Endothelial cell of umbilical vein (primary cell): ENCODE data around the gene CLSTN2. TPM values are rescaled to one million over a fixed set of nuclear protein-coding genes. Genes with fewer than 3 reads are reported as not detected.

ENCODE experiments used
- BruUV-seq: library from RNA; stranded (reverse); fragments of 400-500 nt; replicated peaks from 2 replicates; lab custom pipeline; 2021; lab: Mats Ljungman, UMichigan
- CTCF ChIA-PET: fragments of 300-600, 350-600 bp; sonication (Branson Sonifier 250); formaldehyde crosslinking; loops from one replicate; lab custom pipeline; 2021; ENCODE audit warnings: antibody characterized with exemption, inconsistent platforms; lab: Charles Lee
- POLR2A ChIA-PET: fragments of 300-600, 350-600 bp; sonication (Branson Sonifier 250); formaldehyde crosslinking; loops from one replicate; lab custom pipeline; 2021; ENCODE audit warnings: antibody characterized with exemption, inconsistent platforms; lab: Charles Lee
- DNase-seq: peaks from one replicate; pipeline ENCODE4 v3.0.0-alpha.2; 2011; ENCODE audit warnings: low read depth, low spot score
- FAIRE-seq: peaks from 2 replicates; lab custom pipeline; 2011; peaks lifted over from hg19 to GRCh38; lab: Jason Lieb, UNC
- H2AFZ ChIP-seq: 2 replicates; pipeline ENCODE4 v1.6.0; 2012; ENCODE audit warnings: low read depth, low read length, control low read depth, inconsistent platforms
- H3K27ac ChIP-seq: 2 replicates; pipeline ENCODE4 v1.5.1; 2011; ENCODE audit warnings: low read depth, mild to moderate bottlenecking, control low read depth, low read length, moderate library complexity; ENCODE audit not compliant: insufficient read depth
- H3K27me3 ChIP-seq, 2 experiments: 2 replicates each; pipeline versions ENCODE4 v1.6.0 to v1.6.1; 2011; ENCODE audit warnings: low read length in 2 of 2, mixed read lengths in 1 of 2; ENCODE audit not compliant: control insufficient read depth in 2 of 2, insufficient read depth in 2 of 2
- H3K36me3 ChIP-seq, 2 experiments: 2 replicates in 1 of 2; 3 replicates in 1 of 2; pipeline ENCODE4 v1.5.1; 2011; ENCODE audit warnings: low read length in 2 of 2, mild to moderate bottlenecking in 1 of 2, moderate library complexity in 1 of 2; ENCODE audit not compliant: control insufficient read depth in 2 of 2, insufficient read depth in 2 of 2; ENCODE audit errors: extremely low read depth in 1 of 2
- H3K4me1 ChIP-seq: 3 replicates; pipeline ENCODE4 v1.5.1; 2011; ENCODE audit warnings: mild to moderate bottlenecking, low read length; ENCODE audit not compliant: control insufficient read depth, insufficient read depth; ENCODE audit errors: extremely low read depth
- H3K4me2 ChIP-seq: 2 replicates; pipeline ENCODE4 v1.6.1; 2011; ENCODE audit warnings: low read length, control low read depth, mixed read lengths; ENCODE audit not compliant: insufficient read depth
- H3K4me3 ChIP-seq, 3 experiments: fragments of 200-600 bp in 1 of 3; sonication (generic), shearing (Covaris generic) in 1 of 3; replicated peaks in 1 of 3; 2 replicates each; pipeline ENCODE4 v1.5.1; 2011 to 2016; ENCODE audit warnings: control low read depth in 3 of 3, low read length in 3 of 3, mild to moderate bottlenecking in 2 of 3, inconsistent platforms in 1 of 3, low read depth in 1 of 3, moderate library complexity in 1 of 3; ENCODE audit not compliant: insufficient read depth in 1 of 3
- H3K79me2 ChIP-seq: 2 replicates; pipeline ENCODE4 v1.6.0; 2012; ENCODE audit warnings: low read length, inconsistent platforms; ENCODE audit not compliant: control insufficient read depth, insufficient read depth
- H3K9ac ChIP-seq: replicated peaks from 2 replicates; pipeline ENCODE3; 2011; ENCODE audit warnings: low read length, control low read depth; ENCODE audit not compliant: insufficient read depth; ENCODE audit errors: extremely low read depth
- H3K9me1 ChIP-seq: replicated peaks from 3 replicates; pipeline ENCODE4 v1.6.0; 2011; ENCODE audit warnings: mild to moderate bottlenecking, low read length; ENCODE audit not compliant: control insufficient read depth, insufficient read depth; ENCODE audit errors: extremely low read depth
- H3K9me3 ChIP-seq: replicated peaks from 2 replicates; pipeline ENCODE4 v1.5.1; 2012; ENCODE audit warnings: low read length, inconsistent platforms; ENCODE audit not compliant: control insufficient read depth, insufficient read depth
- H4K20me1 ChIP-seq: replicated peaks from 2 replicates; pipeline ENCODE3; 2011; ENCODE audit warnings: mild to moderate bottlenecking, low read length; ENCODE audit not compliant: control insufficient read depth, insufficient read depth; ENCODE audit errors: extremely low read depth
- EZH2 ChIP-seq: IDR thresholded peaks from 2 replicates; pipeline ENCODE4 v1.6.1; 2012; ENCODE audit warnings: borderline replicate concordance, low read depth, mild to moderate bottlenecking, moderate library complexity, low read length, inconsistent platforms; ENCODE audit not compliant: severe bottlenecking
- GATA2 ChIP-seq: IDR thresholded peaks from 2 replicates; pipeline ENCODE4 v1.7.0; 2011; ENCODE audit warnings: low read depth, mild to moderate bottlenecking, moderate library complexity, mixed read lengths, low read length; ENCODE audit not compliant: insufficient read length, insufficient read depth
- JUN ChIP-seq: IDR thresholded peaks from 2 replicates; pipeline ENCODE4 v1.6.1; 2011; ENCODE audit warnings: borderline replicate concordance, low read depth; ENCODE audit not compliant: insufficient read length, insufficient read depth
- MYC ChIP-seq: IDR thresholded peaks from one replicate; pipeline ENCODE4 v1.6.1; 2011; ENCODE audit warnings: mild to moderate bottlenecking, low read depth, low read length
- POLR2A ChIP-seq: IDR thresholded peaks from 2 replicates; pipeline ENCODE4 v1.6.1; 2012; ENCODE audit warnings: low read depth, mild to moderate bottlenecking, control low read depth, low read length
- POLR2AphosphoS5 ChIP-seq: IDR thresholded peaks from 2 replicates; pipeline ENCODE4 v1.6.1; 2012; ENCODE audit warnings: low read depth, mild to moderate bottlenecking, control low read depth, low read length, moderate library complexity; ENCODE audit not compliant: insufficient read depth
- dilution Hi-C: fragments of 300-500 bp; cut with MboI; formaldehyde crosslinking; loops from one replicate; pipeline ENCODE4 v1.15.0; 2019; ENCODE audit warnings: low sequenced_read_pairs; ENCODE audit not compliant: extremely low pct_ligation_motif_present
- intact Hi-C: fragments of 100-400 bp; cut with micrococcal nuclease; formaldehyde crosslinking; loops from one replicate; pipeline ENCODE4 v1.10.0; 2022
- polyA plus RNA-seq, 4 experiments: library from polyadenylated mRNA; depleted of rRNA in 3 of 4; stranded (reverse) in 3 of 4; unstranded in 1 of 4; fragments of >200 nt; gene quantifications; 2 replicates each; pipeline versions ENCODE4 v1.2.1 to v1.2.3, GENCODE V29; 2011 to 2012; ENCODE audit warnings: missing spikeins in 1 of 4
- total RNA-seq: library from RNA; stranded (reverse); gene quantifications from 2 replicates; pipeline ENCODE4 v1.2.3, GENCODE V29; 2021
- TF ChIP-seq, protein P1 (sequence below), 2 donors: IDR thresholded peaks; 1 replicate in 1 of 2; 2 replicates in 1 of 2; pipeline ENCODE4 v1.5.1; 2011; ENCODE audit warnings: low read length in 2 of 2, mild to moderate bottlenecking in 2 of 2, moderate library complexity in 2 of 2, control low read depth in 1 of 2, inconsistent platforms in 1 of 2, low read depth in 1 of 2; ENCODE audit not compliant: insufficient read depth in 1 of 2; ENCODE audit errors: extremely low read depth in 1 of 2
- TF ChIP-seq, protein P2 (sequence below): IDR thresholded peaks from 2 replicates; pipeline ENCODE4 v1.6.1; 2011; ENCODE audit not compliant: insufficient read depth, insufficient read length

Gene CLSTN2
- total and polyA plus RNA-seq, 2 donors (not counting 3 experiments of a cell fraction or from before 2014, with no cell fraction given): 0.26 to 0.38 TPM

DNA sequence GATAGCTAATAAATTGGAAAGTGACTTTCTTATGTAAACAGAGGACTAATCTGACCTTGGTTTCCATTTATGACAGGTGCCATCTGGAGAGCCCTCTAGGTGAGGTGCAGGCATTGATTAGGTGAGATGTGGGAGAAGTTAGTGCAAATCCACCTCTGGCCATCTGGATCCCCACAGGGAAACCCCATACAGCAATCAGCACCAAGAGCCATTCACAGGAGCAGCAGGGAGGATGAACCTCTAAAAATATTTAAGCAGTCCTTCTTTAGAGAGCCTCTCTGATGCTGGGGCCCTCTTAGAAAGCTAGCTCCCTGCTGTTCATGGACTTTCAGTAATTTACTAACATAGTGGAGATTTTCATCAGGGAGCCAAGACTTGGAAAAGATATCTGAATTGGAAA is 69.3 kb downstream of the CLSTN2 start:
- TF ChIP-seq, protein P1, sequence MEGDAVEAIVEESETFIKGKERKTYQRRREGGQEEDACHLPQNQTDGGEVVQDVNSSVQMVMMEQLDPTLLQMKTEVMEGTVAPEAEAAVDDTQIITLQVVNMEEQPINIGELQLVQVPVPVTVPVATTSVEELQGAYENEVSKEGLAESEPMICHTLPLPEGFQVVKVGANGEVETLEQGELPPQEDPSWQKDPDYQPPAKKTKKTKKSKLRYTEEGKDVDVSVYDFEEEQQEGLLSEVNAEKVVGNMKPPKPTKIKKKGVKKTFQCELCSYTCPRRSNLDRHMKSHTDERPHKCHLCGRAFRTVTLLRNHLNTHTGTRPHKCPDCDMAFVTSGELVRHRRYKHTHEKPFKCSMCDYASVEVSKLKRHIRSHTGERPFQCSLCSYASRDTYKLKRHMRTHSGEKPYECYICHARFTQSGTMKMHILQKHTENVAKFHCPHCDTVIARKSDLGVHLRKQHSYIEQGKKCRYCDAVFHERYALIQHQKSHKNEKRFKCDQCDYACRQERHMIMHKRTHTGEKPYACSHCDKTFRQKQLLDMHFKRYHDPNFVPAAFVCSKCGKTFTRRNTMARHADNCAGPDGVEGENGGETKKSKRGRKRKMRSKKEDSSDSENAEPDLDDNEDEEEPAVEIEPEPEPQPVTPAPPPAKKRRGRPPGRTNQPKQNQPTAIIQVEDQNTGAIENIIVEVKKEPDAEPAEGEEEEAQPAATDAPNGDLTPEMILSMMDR (IDR thresholded peaks at IDR 0.05; ENCODE audit: extremely low read depth in 1 of 2, insufficient read depth in 1 of 2, low read depth in 1 of 2, low read length in 2 of 2): no peak
- TF ChIP-seq JUN (no peak), GATA2 (no peak), POLR2AphosphoS5 (no peak), MYC (no peak), EZH2 (no peak), POLR2A (no peak)
- TF ChIP-seq, protein P2, sequence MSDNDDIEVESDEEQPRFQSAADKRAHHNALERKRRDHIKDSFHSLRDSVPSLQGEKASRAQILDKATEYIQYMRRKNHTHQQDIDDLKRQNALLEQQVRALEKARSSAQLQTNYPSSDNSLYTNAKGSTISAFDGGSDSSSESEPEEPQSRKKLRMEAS: no peak
- Histone ChIP-seq H3K27ac (no peak overlapping the region), H3K4me2 (no peak overlapping the region), H3K9me3 (no peaks in the 10 kb centered on the region), H3K9me1 (no peaks in the 10 kb centered on the region), H3K36me3 (no peaks in the 10 kb centered on the region), H2AFZ (no peak overlapping the region), H3K79me2 (no peaks in the 10 kb centered on the region), H3K4me3 (no peak overlapping the region), H3K4me1 (no peaks in the 10 kb centered on the region), H3K27me3 (no peaks in the 10 kb centered on the region), H4K20me1 (no peaks in the 10 kb centered on the region), H3K9ac (no peak overlapping the region)
- no peak for FAIRE-seq
- BruUV-seq: no TSS peak
- intact Hi-C loops (no loop called here), dilution Hi-C loops (no loop called here)
- ChIA-PET POLR2A (no interaction called here), CTCF (no interaction called here)
- no peak for DNase-seq
